ENCODE measurements around the gene OPN1LW. TPM values are rescaled to one million over a fixed set of nuclear protein-coding genes. Genes with fewer than 3 reads are reported as not detected.
"Not testable (repeated sequence)": the region's sequence is repeated elsewhere in the genome, so short reads cannot be mapped to it uniquely, and the experiment has no call there.

The OPN1LW gene
- polyA plus RNA-seq, 4 donors: not detected

- H3K4me1 ChIP-seq (ENCODE audit: control insufficient read depth in 3 of 3, insufficient read depth in 2 of 3, low read depth in 1 of 3, low read length in 2 of 3): no peaks in the 10 kb centered on the region
- 85 to 90% (median 88%) methylated on average over 10 to 12 of the region's 12 CpGs for WGBS, 3 donors
- H3K4me3 ChIP-seq (ENCODE audit: low read depth in 1 of 3, low read length in 3 of 3): no peak overlapping the region
- H3K9me3 ChIP-seq (ENCODE audit: control insufficient read depth in 2 of 2, insufficient read depth in 1 of 2, low read depth in 1 of 2, low read length in 1 of 2): no peaks in the 10 kb centered on the region
- no peak for DNase-seq
- no peaks in the 10 kb centered on the region for H3K36me3 ChIP-seq (ENCODE audit: control insufficient read depth in 3 of 3, insufficient read depth in 2 of 3, low read depth in 1 of 3, low read length in 3 of 3)
- no peak overlapping the region for H3K27ac ChIP-seq (ENCODE audit: low read depth in 1 of 3, low read length in 2 of 3)
- H3K27me3 ChIP-seq (ENCODE audit: control insufficient read depth in 3 of 3, insufficient read depth in 3 of 3, low read length in 3 of 3): no peaks in the 10 kb centered on the region
- FAIRE-seq: no peak
These were observed 3.8 kb upstream of the OPN1LW start for GRCh38 chrX:154140206-154140605.

DNA sequence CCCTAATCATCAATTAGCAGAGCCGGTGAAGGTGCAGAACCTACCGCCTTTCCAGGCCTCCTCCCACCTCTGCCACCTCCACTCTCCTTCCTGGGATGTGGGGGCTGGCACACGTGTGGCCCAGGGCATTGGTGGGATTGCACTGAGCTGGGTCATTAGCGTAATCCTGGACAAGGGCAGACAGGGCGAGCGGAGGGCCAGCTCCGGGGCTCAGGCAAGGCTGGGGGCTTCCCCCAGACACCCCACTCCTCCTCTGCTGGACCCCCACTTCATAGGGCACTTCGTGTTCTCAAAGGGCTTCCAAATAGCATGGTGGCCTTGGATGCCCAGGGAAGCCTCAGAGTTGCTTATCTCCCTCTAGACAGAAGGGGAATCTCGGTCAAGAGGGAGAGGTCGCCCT, 3.3 kb upstream of the OPN1LW start:
- H3K36me3 ChIP-seq (ENCODE audit: control insufficient read depth in 3 of 3, insufficient read depth in 2 of 3, low read depth in 1 of 3, low read length in 3 of 3): no peaks in the 10 kb centered on the region
- H3K27me3 ChIP-seq (ENCODE audit: control insufficient read depth in 3 of 3, insufficient read depth in 3 of 3, low read length in 3 of 3): no peaks in the 10 kb centered on the region
- H3K4me3 ChIP-seq (ENCODE audit: low read depth in 1 of 3, low read length in 3 of 3): no peak overlapping the region
- no peaks in the 10 kb centered on the region for H3K4me1 ChIP-seq (ENCODE audit: control insufficient read depth in 3 of 3, insufficient read depth in 2 of 3, low read depth in 1 of 3, low read length in 2 of 3)
- no peak overlapping the region for H3K27ac ChIP-seq (ENCODE audit: low read depth in 1 of 3, low read length in 2 of 3)
- no peaks in the 10 kb centered on the region for H3K9me3 ChIP-seq (ENCODE audit: control insufficient read depth in 2 of 2, insufficient read depth in 1 of 2, low read depth in 1 of 2, low read length in 1 of 2)
- 67 to 89% (median 72%) methylated on average over 6 to 10 of the region's 10 CpGs for WGBS, 3 donors
- DNase-seq (no peak), FAIRE-seq (no peak)

GRCh38 chrX:154142386-154142785, 1.7 kb upstream of the OPN1LW start:
- 91 to 95% (median 94%) methylated on average over 8 of the region's 8 CpGs for WGBS, 3 donors

GRCh38 chrX:154142950-154143745, 895 bp upstream of the OPN1LW start:
- H3K36me3 ChIP-seq (ENCODE audit: control insufficient read depth in 3 of 3, insufficient read depth in 2 of 3, low read depth in 1 of 3, low read length in 3 of 3): no peaks in the 10 kb centered on the region
- no peak overlapping the region for H3K27ac ChIP-seq (ENCODE audit: low read depth in 1 of 3, low read length in 2 of 3)
- H3K4me1 ChIP-seq (ENCODE audit: control insufficient read depth in 3 of 3, insufficient read depth in 2 of 3, low read depth in 1 of 3, low read length in 2 of 3): no peaks in the 10 kb centered on the region
- 80 to 89% (median 86%) methylated on average over 9 to 23 of the region's 23 CpGs for WGBS, 3 donors
- DNase-seq (no peak), FAIRE-seq (no peak)
- H3K27me3 ChIP-seq (ENCODE audit: control insufficient read depth in 3 of 3, insufficient read depth in 3 of 3, low read length in 3 of 3): no peaks in the 10 kb centered on the region
- H3K9me3 ChIP-seq (ENCODE audit: control insufficient read depth in 2 of 2, insufficient read depth in 1 of 2, low read depth in 1 of 2, low read length in 1 of 2): no peaks in the 10 kb centered on the region
- H3K4me3 ChIP-seq (ENCODE audit: low read depth in 1 of 3, low read length in 3 of 3): no peak overlapping the region

More at GRCh38 chrX:154142386-154142785, 1.7 kb upstream of the OPN1LW start:
- no peak overlapping the region for H3K27ac ChIP-seq (ENCODE audit: low read depth in 1 of 3, low read length in 2 of 3)
- no peaks in the 10 kb centered on the region for H3K27me3 ChIP-seq (ENCODE audit: control insufficient read depth in 3 of 3, insufficient read depth in 3 of 3, low read length in 3 of 3)
- no peak overlapping the region for H3K4me3 ChIP-seq (ENCODE audit: low read depth in 1 of 3, low read length in 3 of 3)
- FAIRE-seq (no peak), DNase-seq (no peak)
- no peaks in the 10 kb centered on the region for H3K4me1 ChIP-seq (ENCODE audit: control insufficient read depth in 3 of 3, insufficient read depth in 2 of 3, low read depth in 1 of 3, low read length in 2 of 3)
- no peaks in the 10 kb centered on the region for H3K36me3 ChIP-seq (ENCODE audit: control insufficient read depth in 3 of 3, insufficient read depth in 2 of 3, low read depth in 1 of 3, low read length in 3 of 3)
- H3K9me3 ChIP-seq (ENCODE audit: control insufficient read depth in 2 of 2, insufficient read depth in 1 of 2, low read depth in 1 of 2, low read length in 1 of 2): no peaks in the 10 kb centered on the region

DNA sequence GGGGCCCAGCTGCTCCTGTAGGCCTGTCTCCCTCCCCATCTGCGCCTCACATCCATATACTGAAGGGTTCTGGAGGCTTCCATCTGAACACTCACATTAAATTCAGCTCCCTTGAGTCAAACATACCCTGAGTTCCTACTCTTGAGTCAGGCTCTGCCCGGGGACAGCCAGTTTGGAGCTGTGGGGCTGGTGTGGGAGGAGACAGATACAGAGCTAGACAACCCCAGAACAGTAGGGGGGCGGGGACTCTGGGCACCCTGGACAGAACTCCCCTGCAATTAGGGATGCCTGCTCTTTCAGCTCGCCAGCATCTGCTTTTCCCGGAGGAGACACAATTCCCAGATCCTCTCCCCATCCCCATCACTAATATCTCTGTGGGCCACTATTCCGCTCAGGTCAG, 7.0 kb downstream of the OPN1LW start:
- not testable (repeated sequence) for DNase-seq; H3K9me3 ChIP-seq (ENCODE audit: control insufficient read depth in 2 of 2, insufficient read depth in 1 of 2, low read depth in 1 of 2, low read length in 1 of 2); H3K4me1 ChIP-seq (ENCODE audit: control insufficient read depth in 3 of 3, insufficient read depth in 2 of 3, low read depth in 1 of 3, low read length in 2 of 3); H3K36me3 ChIP-seq (ENCODE audit: control insufficient read depth in 3 of 3, insufficient read depth in 2 of 3, low read depth in 1 of 3, low read length in 3 of 3); H3K27ac ChIP-seq (ENCODE audit: low read depth in 1 of 3, low read length in 2 of 3); H3K27me3 ChIP-seq (ENCODE audit: control insufficient read depth in 3 of 3, insufficient read depth in 3 of 3, low read length in 3 of 3); H3K4me3 ChIP-seq (ENCODE audit: low read depth in 1 of 3, low read length in 3 of 3); FAIRE-seq
- 83 to 100% (median 95%) methylated on average over 1 of the region's 6 CpGs for WGBS, 3 donors

DNA sequence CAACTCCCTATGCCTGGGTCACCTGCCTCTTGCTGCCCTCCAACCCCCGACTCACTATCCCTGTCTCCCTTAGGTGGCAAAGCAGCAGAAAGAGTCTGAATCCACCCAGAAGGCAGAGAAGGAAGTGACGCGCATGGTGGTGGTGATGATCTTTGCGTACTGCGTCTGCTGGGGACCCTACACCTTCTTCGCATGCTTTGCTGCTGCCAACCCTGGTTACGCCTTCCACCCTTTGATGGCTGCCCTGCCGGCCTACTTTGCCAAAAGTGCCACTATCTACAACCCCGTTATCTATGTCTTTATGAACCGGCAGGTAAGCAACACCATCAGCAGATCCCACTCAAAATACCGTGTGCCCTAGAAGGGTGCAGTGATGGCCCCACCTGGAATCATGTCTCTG, 12.2 kb downstream of the OPN1LW start:
- H3K36me3 ChIP-seq (ENCODE audit: control insufficient read depth in 3 of 3, insufficient read depth in 2 of 3, low read depth in 1 of 3, low read length in 3 of 3); H3K4me1 ChIP-seq (ENCODE audit: control insufficient read depth in 3 of 3, insufficient read depth in 2 of 3, low read depth in 1 of 3, low read length in 2 of 3); FAIRE-seq; DNase-seq; H3K9me3 ChIP-seq (ENCODE audit: control insufficient read depth in 2 of 2, insufficient read depth in 1 of 2, low read depth in 1 of 2, low read length in 1 of 2); H3K27me3 ChIP-seq (ENCODE audit: control insufficient read depth in 3 of 3, insufficient read depth in 3 of 3, low read length in 3 of 3); H3K27ac ChIP-seq (ENCODE audit: low read depth in 1 of 3, low read length in 2 of 3); H3K4me3 ChIP-seq (ENCODE audit: low read depth in 1 of 3, low read length in 3 of 3): not testable (repeated sequence)
- 89 to 94% (median 92%) methylated on average over 9 to 10 of the region's 11 CpGs for WGBS, 3 donors

DNA sequence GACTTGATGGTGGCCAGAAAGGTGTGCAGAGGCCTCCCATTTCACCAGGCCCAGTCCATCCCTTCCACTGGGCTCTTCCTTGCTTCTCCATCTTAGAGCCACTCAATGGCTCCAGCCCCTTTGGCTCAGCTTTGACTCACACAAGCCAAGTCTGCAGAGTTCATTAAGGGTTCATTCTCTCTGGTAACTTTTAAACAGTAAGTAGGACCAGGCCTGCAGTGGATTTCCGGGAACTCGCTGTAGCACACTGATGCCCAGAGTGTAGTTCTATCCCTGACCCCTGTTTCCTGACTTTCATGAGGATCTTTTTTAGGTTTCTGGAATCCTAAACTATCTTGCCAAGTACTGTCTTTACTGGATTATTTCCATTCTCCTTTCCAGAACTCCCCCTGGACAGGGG, 13.2 kb downstream of the OPN1LW start:
- H3K27ac ChIP-seq (ENCODE audit: low read depth in 1 of 3, low read length in 2 of 3); H3K36me3 ChIP-seq (ENCODE audit: control insufficient read depth in 3 of 3, insufficient read depth in 2 of 3, low read depth in 1 of 3, low read length in 3 of 3); FAIRE-seq; H3K27me3 ChIP-seq (ENCODE audit: control insufficient read depth in 3 of 3, insufficient read depth in 3 of 3, low read length in 3 of 3); H3K9me3 ChIP-seq (ENCODE audit: control insufficient read depth in 2 of 2, insufficient read depth in 1 of 2, low read depth in 1 of 2, low read length in 1 of 2); DNase-seq; H3K4me3 ChIP-seq (ENCODE audit: low read depth in 1 of 3, low read length in 3 of 3); H3K4me1 ChIP-seq (ENCODE audit: control insufficient read depth in 3 of 3, insufficient read depth in 2 of 3, low read depth in 1 of 3, low read length in 2 of 3): not testable (repeated sequence)
- WGBS, 3 donors: no CpG with 5 or more reads among the region's 2 CpGs

DNA sequence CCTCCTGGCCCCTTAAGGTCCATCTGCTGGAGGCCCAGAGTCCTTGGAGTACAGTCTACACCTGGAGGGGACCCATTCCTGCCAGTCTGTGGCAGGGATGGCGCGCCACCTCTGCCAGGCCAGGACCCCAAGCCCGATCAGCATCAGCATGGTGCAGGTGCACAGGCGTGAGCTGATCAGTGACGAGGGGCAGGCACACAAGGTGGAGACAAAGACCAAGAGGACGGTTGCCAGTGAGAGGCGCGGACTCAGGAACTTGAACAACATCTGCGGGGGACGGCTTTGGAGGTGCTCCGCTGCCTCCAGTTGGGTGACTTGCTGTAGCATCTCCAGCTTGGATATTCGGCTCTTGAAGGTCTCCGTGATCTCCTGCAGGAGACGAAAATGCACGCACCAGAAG, 15.3 kb downstream of the OPN1LW start:
- H3K9me3 ChIP-seq (ENCODE audit: control insufficient read depth in 2 of 2, insufficient read depth in 1 of 2, low read depth in 1 of 2, low read length in 1 of 2); H3K27ac ChIP-seq (ENCODE audit: low read depth in 1 of 3, low read length in 2 of 3); H3K36me3 ChIP-seq (ENCODE audit: control insufficient read depth in 3 of 3, insufficient read depth in 2 of 3, low read depth in 1 of 3, low read length in 3 of 3); H3K4me3 ChIP-seq (ENCODE audit: low read depth in 1 of 3, low read length in 3 of 3); DNase-seq; FAIRE-seq; H3K27me3 ChIP-seq (ENCODE audit: control insufficient read depth in 3 of 3, insufficient read depth in 3 of 3, low read length in 3 of 3); H3K4me1 ChIP-seq (ENCODE audit: control insufficient read depth in 3 of 3, insufficient read depth in 2 of 3, low read depth in 1 of 3, low read length in 2 of 3): not testable (repeated sequence)
- WGBS, 3 donors: no CpG with 5 or more reads among the region's 15 CpGs

DNA sequence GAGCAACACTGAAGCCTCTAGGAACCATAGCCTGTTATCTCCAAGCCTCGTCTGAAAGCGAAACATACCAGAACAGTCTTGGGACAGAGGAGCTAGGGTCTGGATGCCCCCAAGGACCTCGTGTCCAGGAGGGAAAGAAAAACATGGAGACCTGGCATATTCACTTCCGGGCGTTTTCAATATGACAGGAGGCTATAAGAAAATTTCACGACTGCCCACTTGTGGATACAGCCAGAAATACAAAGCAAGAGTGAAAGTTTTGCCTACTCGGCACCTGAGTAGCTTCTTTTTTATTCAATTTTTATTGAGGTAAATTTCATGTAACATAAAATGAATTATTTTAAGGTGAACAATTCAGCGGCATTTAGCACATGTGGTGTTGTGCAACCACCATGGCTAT, 20.9 kb downstream of the OPN1LW start:
- H3K27me3 ChIP-seq (ENCODE audit: control insufficient read depth in 3 of 3, insufficient read depth in 3 of 3, low read length in 3 of 3); H3K4me3 ChIP-seq (ENCODE audit: low read depth in 1 of 3, low read length in 3 of 3); DNase-seq; FAIRE-seq; H3K9me3 ChIP-seq (ENCODE audit: control insufficient read depth in 2 of 2, insufficient read depth in 1 of 2, low read depth in 1 of 2, low read length in 1 of 2); H3K27ac ChIP-seq (ENCODE audit: low read depth in 1 of 3, low read length in 2 of 3); H3K36me3 ChIP-seq (ENCODE audit: control insufficient read depth in 3 of 3, insufficient read depth in 2 of 3, low read depth in 1 of 3, low read length in 3 of 3); H3K4me1 ChIP-seq (ENCODE audit: control insufficient read depth in 3 of 3, insufficient read depth in 2 of 3, low read depth in 1 of 3, low read length in 2 of 3): not testable (repeated sequence)
- WGBS, 3 donors: no CpG with 5 or more reads among the region's 8 CpGs

Data from small intestine (tissue), 7 donors.